Fibroblast of lung (primary cell): Measurements from ENCODE around the gene DDX10. TPM values are rescaled to one million over a fixed set of nuclear protein-coding genes. Genes with fewer than 3 reads are reported as not detected.
"Not testable (repeated sequence)": the region's sequence is repeated elsewhere in the genome, so short reads cannot be mapped to it uniquely, and the experiment has no call there.

ENCODE experiments used
- DNase-seq, 2 donors: peaks; one replicate each; pipeline versions ENCODE4 v3.0.0 to v3.0.0-alpha.2; 2010; ENCODE audit warnings: low read depth in 2 of 2
- H2AFZ ChIP-seq: 2 replicates; pipeline ENCODE4 v1.5.1; 2012; ENCODE audit warnings: low read length, control low read depth, inconsistent platforms
- H3K27ac ChIP-seq: 2 replicates; pipeline ENCODE4 v1.5.1; 2011; ENCODE audit warnings: low read length, control low read depth; ENCODE audit not compliant: insufficient read depth
- H3K27me3 ChIP-seq: 2 replicates; pipeline ENCODE4 v1.5.1; 2011; ENCODE audit warnings: mild to moderate bottlenecking, low read length; ENCODE audit not compliant: control insufficient read depth, insufficient read depth
- H3K36me3 ChIP-seq: 2 replicates; pipeline ENCODE4 v1.5.1; 2011; ENCODE audit warnings: low read length; ENCODE audit not compliant: control insufficient read depth, insufficient read depth
- H3K4me1 ChIP-seq: 2 replicates; pipeline ENCODE4 v1.5.1; 2011; ENCODE audit warnings: low read length; ENCODE audit not compliant: control insufficient read depth, insufficient read depth; ENCODE audit errors: extremely low read depth
- H3K4me2 ChIP-seq: 2 replicates; pipeline ENCODE4 v1.5.1; 2011; ENCODE audit warnings: low read length, control low read depth; ENCODE audit not compliant: insufficient read depth; ENCODE audit errors: extremely low read depth
- H3K4me3 ChIP-seq, 4 experiments: fragments of 200-600 bp in 1 of 4; sonication (generic) in 1 of 4; replicated peaks in 1 of 4; 2 replicates each; pipeline ENCODE4 v1.5.1; 2011 to 2016; ENCODE audit warnings: low read length in 4 of 4, low read depth in 3 of 4, mild to moderate bottlenecking in 3 of 4, control low read depth in 2 of 4, inconsistent platforms in 1 of 4, mixed read lengths in 1 of 4; ENCODE audit not compliant: insufficient read depth in 1 of 4; ENCODE audit errors: control extremely low read depth in 1 of 4
- H3K79me2 ChIP-seq: 2 replicates; pipeline ENCODE4 v1.5.1; 2012; ENCODE audit warnings: mild to moderate bottlenecking, low read length, inconsistent platforms; ENCODE audit not compliant: control insufficient read depth, insufficient read depth
- H3K9ac ChIP-seq: 2 replicates; pipeline ENCODE4 v1.5.1; 2011; ENCODE audit warnings: mild to moderate bottlenecking, low read length, control low read depth; ENCODE audit not compliant: insufficient read depth
- H3K9me3 ChIP-seq: 2 replicates; pipeline ENCODE4 v1.5.1; 2012; ENCODE audit warnings: low read depth, low read length; ENCODE audit not compliant: control insufficient read depth, insufficient read depth
- H4K20me1 ChIP-seq: 2 replicates; pipeline ENCODE4 v1.5.1; 2011; ENCODE audit warnings: low read length; ENCODE audit not compliant: control insufficient read depth, insufficient read depth; ENCODE audit errors: extremely low read depth
- CTCF ChIP-seq, 2 donors: IDR thresholded peaks in 1 of 2; conservative IDR thresholded peaks in 1 of 2; 1 replicate in 1 of 2; 2 replicates in 1 of 2; pipeline ENCODE4 v1.5.1; 2011 to 2012; ENCODE audit warnings: low read length in 2 of 2, control low read depth in 1 of 2, inconsistent platforms in 1 of 2, low read depth in 1 of 2, mild to moderate bottlenecking in 1 of 2
- EZH2 ChIP-seq: IDR thresholded peaks from 2 replicates; pipeline ENCODE4 v1.5.1; 2012; ENCODE audit warnings: low read length, control low read depth, mild to moderate bottlenecking; ENCODE audit errors: missing control alignments
- polyA plus RNA-seq, 2 donors: library from polyadenylated mRNA; depleted of rRNA in 1 of 2; stranded (reverse) in 1 of 2; unstranded in 1 of 2; fragments of >200 nt; gene quantifications; 2 replicates each; pipeline ENCODE4 v1.2.1, GENCODE V29; 2011 to 2012; ENCODE audit warnings: missing spikeins in 1 of 2
- total RNA-seq: library from RNA; depleted of rRNA; stranded (reverse); fragments of >200 nt; gene quantifications from 2 replicates; pipeline ENCODE4 v1.2.1, GENCODE V29; 2014

The DDX10 gene
- total and polyA plus RNA-seq, 2 donors (not counting 1 experiment from before 2014, with no cell fraction given), result 18.5 to 20.7 TPM

DNA sequence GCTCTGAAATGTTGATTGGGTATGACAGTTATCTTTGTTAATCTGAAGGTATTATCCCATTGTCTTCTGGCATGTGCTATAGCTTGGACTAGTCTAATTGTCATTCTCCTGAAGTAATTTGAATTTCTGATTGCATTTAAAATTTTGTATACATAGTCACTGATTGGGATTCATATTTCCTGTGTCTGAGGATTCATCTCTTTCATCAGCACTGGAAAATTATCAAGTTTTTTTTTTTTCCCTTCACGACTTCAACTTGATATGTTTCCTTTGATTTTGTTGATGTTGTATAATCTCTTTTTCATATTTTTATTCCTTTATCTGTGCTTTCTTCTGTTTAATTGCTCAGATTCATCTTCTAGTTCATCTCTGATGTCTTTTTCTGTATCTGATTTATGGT, 104.1 kb downstream of the DDX10 start:
- no peak overlapping the region for H3K27ac ChIP-seq
- no peak for DNase-seq

DNA sequence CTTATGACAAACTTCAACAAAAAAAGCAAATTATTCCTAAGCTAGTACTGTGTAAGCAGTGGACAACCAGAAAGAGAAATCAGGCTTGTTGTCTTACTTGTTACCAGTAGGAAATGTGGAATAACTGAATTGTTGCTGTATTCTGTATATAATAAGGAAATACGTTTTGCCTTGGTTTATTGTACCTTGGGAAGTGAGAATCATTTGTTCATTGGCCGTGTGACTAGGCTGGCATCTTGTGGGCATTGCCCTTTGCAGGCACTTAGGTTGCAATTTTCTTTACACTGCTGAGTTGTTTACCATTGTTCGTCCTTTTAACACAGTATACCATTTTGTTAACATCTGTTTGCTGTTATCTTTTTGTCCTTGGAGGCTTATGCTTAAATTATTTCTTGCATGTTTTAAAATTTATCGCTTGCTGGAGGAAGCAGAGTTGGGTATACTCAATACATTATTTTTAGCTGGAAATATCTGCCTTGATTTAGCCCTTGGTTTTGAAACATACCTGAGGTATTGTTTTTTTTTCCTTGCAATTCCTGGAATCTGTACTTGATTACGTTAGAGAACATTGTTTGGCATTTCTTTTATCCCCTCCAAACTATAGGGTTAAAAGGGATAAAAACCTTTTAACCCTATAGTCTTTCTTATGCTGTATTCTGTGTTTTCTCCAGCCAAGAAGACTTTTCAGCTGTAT, 109.3 kb downstream of the DDX10 start:
- no peaks in the 10 kb centered on the region for H3K36me3 ChIP-seq
- no peaks in the 10 kb centered on the region for H4K20me1 ChIP-seq
- no peak overlapping the region for H3K4me2 ChIP-seq

More for the DNA sequence above, 104.1 kb downstream of the DDX10 start:
- Histone ChIP-seq H4K20me1 (no peaks in the 10 kb centered on the region), H3K9me3 (no peaks in the 10 kb centered on the region), H3K4me2 (no peak overlapping the region), H3K9ac (no peak overlapping the region), H3K4me3 (no peak overlapping the region), H3K27me3 (no peaks in the 10 kb centered on the region), H2AFZ (no peak overlapping the region), H3K36me3 (no peaks in the 10 kb centered on the region), H3K79me2 (no peaks in the 10 kb centered on the region), H3K4me1 (no peaks in the 10 kb centered on the region)
- TF ChIP-seq CTCF (conservative IDR thresholded peaks at IDR 0.05 in 1 of 2, IDR thresholded peaks at IDR 0.05 in 1 of 2; ENCODE audit: low read depth in 1 of 2, low read length in 2 of 2) (no peak), EZH2 (no peak)

DNA sequence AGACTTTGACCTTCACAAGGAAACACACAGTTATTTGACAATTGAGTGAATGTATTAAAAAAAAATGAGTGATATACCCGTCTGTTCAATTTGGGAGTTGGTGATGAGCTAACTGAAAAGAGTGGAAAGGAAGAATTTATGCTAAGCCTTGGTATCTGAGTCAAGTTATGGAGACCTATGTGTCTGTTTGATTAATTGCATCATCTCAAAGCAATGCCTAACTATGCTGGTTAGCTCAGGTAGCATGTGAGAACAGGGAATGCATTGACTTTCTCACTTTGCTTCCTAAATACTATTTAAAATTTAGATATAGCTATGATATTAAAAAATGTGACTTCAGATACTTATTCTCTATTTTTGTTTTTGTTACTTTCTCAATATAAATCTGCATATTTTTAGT, 110.5 kb downstream of the DDX10 start:
- no peak overlapping the region for H3K27ac ChIP-seq
- H3K4me2 ChIP-seq, result no peak overlapping the region
- no peaks in the 10 kb centered on the region for H3K36me3 ChIP-seq
- H3K4me1 ChIP-seq, result no peaks in the 10 kb centered on the region
- TF ChIP-seq EZH2, result no peak
- no peak for TF ChIP-seq CTCF (conservative IDR thresholded peaks at IDR 0.05 in 1 of 2, IDR thresholded peaks at IDR 0.05 in 1 of 2; ENCODE audit: low read depth in 1 of 2, low read length in 2 of 2)
- no peak overlapping the region for H3K4me3 ChIP-seq
- no peak overlapping the region for H2AFZ ChIP-seq
- H3K9ac ChIP-seq, result no peak overlapping the region
- DNase-seq, result peak in 1 of 2 donors; percentile 16
- H3K9me3 ChIP-seq, result no peaks in the 10 kb centered on the region
- H4K20me1 ChIP-seq, result no peaks in the 10 kb centered on the region
- H3K79me2 ChIP-seq, result no peaks in the 10 kb centered on the region
- H3K27me3 ChIP-seq, result no peaks in the 10 kb centered on the region

More for the DNA sequence above, 109.3 kb downstream of the DDX10 start:
- no peak overlapping the region for H3K9ac ChIP-seq
- H2AFZ ChIP-seq, result no peak overlapping the region
- no peaks in the 10 kb centered on the region for H3K4me1 ChIP-seq
- no peaks in the 10 kb centered on the region for H3K27me3 ChIP-seq
- H3K79me2 ChIP-seq, result no peaks in the 10 kb centered on the region
- H3K9me3 ChIP-seq, result no peaks in the 10 kb centered on the region
- no peak overlapping the region for H3K27ac ChIP-seq
- peak in 1 of 2 donors; percentile 21 for DNase-seq
- no peak overlapping the region for H3K4me3 ChIP-seq
- TF ChIP-seq CTCF (conservative IDR thresholded peaks at IDR 0.05 in 1 of 2, IDR thresholded peaks at IDR 0.05 in 1 of 2; ENCODE audit: low read depth in 1 of 2, low read length in 2 of 2) (no peak), EZH2 (no peak)

GRCh38 chr11:108779147-108779546, 114.3 kb downstream of the DDX10 start:
- not testable (repeated sequence) for DNase-seq, H3K4me3 ChIP-seq, H3K79me2 ChIP-seq, H4K20me1 ChIP-seq, H3K4me2 ChIP-seq, H3K4me1 ChIP-seq, H3K27me3 ChIP-seq, H3K27ac ChIP-seq, H2AFZ ChIP-seq, H3K9ac ChIP-seq, H3K36me3 ChIP-seq, H3K9me3 ChIP-seq
